Anterior cingulate cortex (tissue), 58 donors: ENCODE measurements around the gene FOXE1.

Experiments
- DNase-seq, 58 donors: peaks; one replicate each; lab custom pipeline; 2025; lab: John Stamatoyannopoulos, UW

The FOXE1 gene

DNA sequence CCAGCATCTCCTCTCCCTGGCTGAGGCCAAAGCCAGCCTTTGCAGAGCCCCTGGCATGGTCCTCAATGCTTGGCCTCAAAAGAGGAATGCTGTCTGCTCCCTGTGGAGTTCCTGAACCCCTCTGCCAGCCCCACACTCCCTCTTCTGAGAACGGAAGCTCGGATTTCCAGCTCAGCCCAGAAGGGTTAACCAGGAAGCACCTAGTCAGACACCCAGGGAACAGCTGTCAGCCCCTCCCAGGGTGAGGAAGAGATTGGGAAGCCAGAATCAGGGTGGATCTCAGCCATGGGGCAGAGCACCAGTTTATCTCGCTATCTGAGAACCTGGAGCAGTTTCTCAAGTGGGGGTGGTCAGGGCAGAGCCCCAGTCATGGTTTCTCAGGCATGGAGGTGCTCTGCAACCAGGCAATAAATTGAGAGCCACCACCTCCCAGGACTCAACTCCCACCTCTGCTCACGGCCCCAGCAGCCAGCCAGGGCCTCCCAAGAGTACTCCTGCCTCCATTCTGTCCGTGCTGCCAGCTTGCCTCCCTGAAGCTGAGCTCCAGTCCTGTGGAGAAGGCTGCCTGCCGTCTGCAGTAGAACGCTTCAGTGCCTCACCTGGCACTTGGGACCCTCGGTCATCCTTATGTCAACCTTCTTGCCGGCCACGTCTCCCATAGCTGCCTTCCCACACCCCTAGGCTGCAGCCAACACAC, 7.6 kb downstream of the FOXE1 start:
- DNase-seq = no peak

DNA sequence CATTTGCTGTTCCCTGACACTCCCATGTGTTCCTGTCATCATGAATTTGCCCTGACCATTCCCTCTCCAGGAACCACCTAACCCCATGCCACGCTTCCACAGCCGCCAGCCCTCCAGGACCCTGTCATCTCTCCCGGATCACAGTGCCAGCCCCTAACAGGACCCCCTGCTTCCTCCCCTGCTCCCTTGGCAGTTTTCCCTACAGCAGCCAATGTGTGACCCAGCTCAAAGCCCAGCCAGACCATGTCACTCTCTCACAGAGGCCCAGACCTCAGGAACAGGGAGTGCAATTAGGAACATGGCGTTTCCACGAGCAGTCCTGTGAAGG, 8.1 kb downstream of the FOXE1 start:
- DNase-seq = no peak

- no peak for DNase-seq
Observed at GRCh38 chr9:97863314-97863713, 10.3 kb downstream of the FOXE1 start.

GRCh38 chr9:97864396-97864795, 11.4 kb downstream of the FOXE1 start:
- no peak for DNase-seq

- DNase-seq = no peak
Observed at GRCh38 chr9:97866300-97866699, 13.3 kb downstream of the FOXE1 start.

DNA sequence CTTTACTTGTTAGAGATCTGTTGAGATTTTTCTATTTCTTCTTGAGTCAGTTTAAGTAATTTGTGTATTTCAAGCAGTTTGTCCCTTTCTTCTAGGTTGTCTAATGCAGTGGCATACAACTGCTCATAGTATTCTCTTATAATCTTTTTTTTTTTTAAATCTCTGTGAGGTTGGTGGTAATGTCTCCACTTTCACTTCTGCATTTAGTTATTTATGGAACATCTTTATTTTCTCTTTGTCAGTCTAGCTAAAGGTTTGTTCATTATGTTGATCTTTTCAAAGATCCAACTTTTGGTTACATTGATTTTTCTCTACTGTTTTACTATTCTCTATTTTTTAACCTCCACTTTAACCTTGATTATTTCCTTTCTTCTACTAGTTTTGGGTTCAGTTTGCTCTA, 13.8 kb downstream of the FOXE1 start:
- no peak for DNase-seq

DNA sequence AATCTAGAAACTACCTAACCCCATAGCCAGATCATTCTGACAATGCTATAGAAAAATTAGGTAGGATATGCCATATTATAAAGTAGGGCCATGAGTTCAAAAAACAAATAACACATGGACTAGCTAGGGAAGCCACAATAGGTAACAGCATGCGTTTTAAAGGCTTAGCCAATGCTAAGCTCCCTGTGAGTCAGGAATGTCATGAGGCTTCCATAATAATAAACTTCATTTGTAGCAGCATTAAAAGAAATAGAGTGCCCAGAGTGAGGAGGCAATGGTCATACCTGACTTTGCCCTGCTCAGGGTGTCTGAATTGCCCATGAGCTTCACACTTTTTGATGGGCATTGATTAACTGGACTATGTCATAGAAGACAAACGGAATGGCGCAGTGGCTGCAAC, 15.8 kb downstream of the FOXE1 start:
- no peak for DNase-seq

DNA sequence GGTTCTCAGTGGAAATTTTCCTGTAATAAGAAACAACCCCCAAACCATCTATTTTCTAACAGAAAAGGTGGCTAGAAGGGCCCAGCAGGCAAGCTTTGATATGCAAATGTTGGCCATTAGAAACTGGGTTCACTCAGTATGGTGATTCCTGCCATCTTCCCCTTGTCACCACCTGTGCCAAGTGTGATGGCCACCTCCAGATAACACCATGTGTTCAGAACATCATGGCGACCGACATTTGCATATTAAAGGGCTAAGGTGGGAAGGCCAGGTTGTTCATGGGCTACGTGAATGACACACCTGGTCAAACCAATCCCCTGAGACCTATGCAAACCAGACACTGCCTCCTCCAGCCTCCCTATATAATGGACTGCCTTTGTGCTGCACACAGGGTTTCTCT, 20.4 kb downstream of the FOXE1 start:
- DNase-seq = no peak

- no peak for DNase-seq
Observed at GRCh38 chr9:97873882-97874281, 20.9 kb downstream of the FOXE1 start.

GRCh38 chr9:97874624-97875023, 21.6 kb downstream of the FOXE1 start:
- no peak for DNase-seq

GRCh38 chr9:97875111-97875510, 22.1 kb downstream of the FOXE1 start:
- no peak for DNase-seq

DNA sequence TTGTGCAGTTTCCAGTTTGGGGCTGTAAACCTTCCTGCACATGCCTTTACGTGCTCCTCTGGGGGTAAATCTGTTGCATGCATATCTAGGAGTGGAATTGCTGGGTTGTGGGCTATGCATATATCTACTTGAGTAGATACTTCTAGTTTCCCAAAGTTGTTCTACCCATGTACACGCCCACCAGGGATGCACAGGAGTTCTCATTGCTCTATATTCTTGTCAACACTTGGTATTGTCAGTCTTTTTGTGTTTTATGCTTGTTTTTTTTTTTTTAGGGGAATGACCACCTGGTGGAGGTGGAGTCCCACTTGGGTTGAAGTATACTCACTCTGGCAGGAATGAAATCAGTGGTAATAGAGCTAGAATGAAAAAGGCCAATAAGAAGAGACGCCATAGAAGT, 23.0 kb downstream of the FOXE1 start:
- DNase-seq = no peak

DNA sequence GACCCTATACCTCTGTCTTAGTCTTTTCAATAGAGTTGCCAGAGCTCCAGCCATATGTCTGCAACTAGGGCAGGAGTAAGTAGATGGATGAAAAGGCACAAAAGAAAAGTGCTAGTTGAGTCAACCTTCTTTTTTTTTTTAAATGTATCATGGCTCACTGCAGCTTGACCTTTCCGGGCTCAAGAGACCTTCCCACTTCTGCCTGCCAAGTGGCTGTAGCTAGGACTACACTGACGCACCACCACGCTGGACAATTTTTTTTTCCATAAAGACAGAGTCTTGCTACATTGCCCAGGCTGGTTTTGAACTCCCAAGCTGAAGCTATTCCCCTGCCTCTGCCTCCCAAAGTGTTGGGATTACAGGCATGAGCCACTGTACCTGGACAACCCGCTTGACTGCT, 27.3 kb downstream of the FOXE1 start:
- no peak for DNase-seq

DNA sequence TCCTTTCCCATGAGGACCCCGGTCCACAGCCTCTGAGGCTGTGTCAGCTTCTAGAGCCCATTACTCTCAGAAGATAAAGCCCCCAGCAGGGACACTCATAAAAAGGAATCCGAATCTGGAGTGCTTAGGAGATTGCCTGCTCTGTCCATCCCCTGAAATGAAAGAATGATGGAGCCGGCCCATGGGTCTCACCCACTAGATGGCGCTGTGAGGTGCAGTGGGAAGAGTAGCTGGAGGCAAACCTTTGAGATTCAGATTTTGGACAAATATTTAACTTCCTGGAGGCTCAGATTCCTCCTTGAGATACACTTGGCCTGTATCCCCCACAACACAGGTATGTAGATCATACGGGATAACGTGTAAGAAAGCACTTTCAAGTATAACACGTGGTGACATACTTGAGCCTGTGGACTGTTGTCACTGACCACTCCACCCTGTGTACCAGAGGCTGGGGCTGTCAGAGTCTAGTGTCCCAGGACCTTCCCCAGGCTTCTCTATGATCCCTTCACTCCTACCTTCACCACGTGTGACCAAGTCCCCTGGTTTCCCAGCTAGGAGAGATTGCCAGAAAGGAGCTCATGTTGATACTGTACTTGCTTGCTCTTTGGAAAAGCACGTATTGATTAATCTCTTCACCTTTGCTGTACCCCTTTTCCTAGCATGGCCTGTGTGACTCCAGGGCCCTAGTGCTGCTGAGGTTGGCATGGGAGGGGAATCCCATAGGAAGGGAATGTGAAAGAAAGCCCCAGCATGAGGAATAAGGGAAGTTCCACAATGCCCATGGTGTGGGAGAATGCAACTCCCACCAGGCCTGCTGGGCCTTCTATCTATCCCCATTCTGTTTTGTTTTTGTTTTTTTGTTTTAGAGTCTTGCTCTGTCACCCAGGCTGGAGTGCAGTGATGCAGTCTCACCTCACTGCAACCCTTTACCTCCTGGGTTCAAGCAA, 37.2 kb downstream of the FOXE1 start:
- DNase-seq = no peak

- DNase-seq = no peak
Observed at GRCh38 chr9:97891736-97892135, 38.7 kb downstream of the FOXE1 start.

- no peak for DNase-seq
Observed at GRCh38 chr9:97892421-97892820, 39.4 kb downstream of the FOXE1 start.

DNA sequence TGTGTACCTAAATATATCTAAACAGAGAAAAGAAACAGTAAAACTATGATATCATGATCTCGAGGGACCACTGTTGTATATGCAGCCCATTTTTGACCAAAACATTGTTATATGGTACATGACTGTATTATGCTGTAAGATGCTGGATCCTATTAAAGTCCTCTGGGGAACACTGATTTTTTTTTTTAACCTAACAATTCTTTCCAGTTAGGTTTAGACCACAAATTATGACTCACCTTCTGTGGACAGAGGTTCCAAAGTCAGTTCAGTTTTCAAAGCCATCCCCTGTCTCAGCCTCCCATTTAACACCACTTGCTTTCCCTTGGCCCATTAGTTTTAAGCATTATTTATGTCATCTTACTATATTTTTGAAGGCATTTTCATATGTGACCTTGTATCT, 42.2 kb downstream of the FOXE1 start:
- no peak for DNase-seq

DNA sequence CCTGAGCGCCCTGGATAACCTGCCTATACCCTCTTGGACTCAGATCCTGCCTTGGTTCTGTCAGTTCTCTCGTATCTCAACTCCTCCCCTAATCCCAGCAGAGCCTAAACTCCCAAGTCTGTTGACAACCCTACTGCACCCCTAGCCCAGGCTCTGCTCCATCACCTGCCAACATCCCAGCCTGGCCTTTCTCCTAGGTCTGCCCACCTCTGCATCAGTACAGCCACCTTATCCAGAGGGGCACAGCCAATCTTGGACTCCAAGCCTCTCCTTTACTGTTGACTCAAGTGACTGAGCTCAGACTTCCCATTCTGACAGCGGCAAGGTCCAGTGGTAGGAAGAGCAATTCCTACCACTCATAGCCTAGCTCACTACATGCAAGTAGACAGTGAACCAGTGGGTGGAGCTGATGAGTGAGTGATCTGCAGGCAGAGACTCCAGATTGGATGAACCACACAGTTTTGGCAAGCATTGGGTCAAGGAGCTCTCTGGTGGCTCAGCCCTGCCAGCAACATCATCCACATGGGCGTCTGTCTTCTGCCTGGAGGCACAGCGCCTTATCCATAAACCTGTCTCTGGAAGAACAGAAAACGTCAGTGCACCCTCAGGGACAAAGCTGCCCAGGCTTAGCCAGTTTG, 42.8 kb downstream of the FOXE1 start:
- DNase-seq = no peak

- no peak for DNase-seq
Observed at GRCh38 chr9:97900103-97900737, 47.2 kb downstream of the FOXE1 start.

DNA sequence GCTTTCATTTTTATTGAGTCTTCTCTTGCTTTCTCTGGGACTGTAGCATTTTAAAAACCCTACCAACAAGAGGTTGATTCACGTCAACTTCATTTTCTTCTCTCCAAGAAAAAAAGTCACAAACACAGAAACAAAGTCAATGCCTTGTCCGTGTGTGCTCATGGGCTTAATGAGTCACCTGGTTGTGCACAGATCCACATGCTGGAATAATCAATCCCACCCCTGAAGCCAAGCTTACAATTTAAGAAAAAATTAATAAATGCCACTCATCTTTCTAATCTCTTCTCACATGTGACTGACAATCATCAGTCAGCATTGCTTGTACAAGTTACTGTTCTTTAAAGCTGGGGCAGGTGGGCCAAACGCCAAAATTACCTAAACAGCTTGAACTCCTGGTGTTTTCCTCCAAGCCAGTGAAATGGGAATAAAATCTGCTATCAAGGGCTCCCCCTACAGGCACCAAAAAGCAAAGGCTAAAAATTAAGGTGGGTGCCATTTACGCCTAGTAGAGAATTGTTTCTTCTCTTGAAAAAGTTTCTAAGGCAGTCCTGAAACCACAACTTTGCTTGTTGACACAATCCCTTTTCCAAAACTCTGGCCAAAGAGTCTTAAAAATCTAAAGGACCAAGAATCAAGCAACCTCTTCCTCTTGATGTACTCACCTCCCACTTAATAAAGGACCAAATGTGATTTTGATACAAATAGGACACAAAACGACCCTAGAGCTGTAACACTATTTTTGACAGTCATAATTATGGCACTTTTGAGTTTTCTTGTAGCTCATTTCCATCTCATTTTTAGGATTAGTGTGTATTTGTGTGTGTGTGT, 47.9 kb downstream of the FOXE1 start:
- peak in 7 of 58 donors; percentile 3 to 44 (median 12) for DNase-seq
